B cell (primary cell): ENCODE results near the gene POLR3K. TPM values are rescaled to one million over a fixed set of nuclear protein-coding genes. Genes with fewer than 3 reads are reported as not detected.
A peak's percentile ranks its signal among the peaks of the same experiment; 100 is the strongest.

ENCODE experiments used
- ATAC-seq: fragments of 200-7000 bp; cut with Tn5 transposase; one replicate; pipeline ENCODE4 v1.10.0; 2021; ENCODE audit warnings: low read depth, mild to moderate bottlenecking, moderate number of reproducible peaks, moderate library complexity
- CTCF ChIA-PET: fragments of 350-600 bp; sonication (Branson Sonifier 250); formaldehyde crosslinking; loops from one replicate; lab custom pipeline; 2021; ENCODE audit warnings: antibody characterized with exemption, inconsistent platforms; lab: Charles Lee
- POLR2A ChIA-PET: fragments of 350-600 bp; sonication (Branson Sonifier 250); formaldehyde crosslinking; loops from one replicate; lab custom pipeline; 2021; ENCODE audit warnings: antibody characterized with exemption; lab: Charles Lee
- DNase-seq: peaks from one replicate; pipeline ENCODE4 v3.0.0; 2013
- H2AFZ ChIP-seq: 2 replicates; pipeline ENCODE4 v1.6.1; 2012; ENCODE audit warnings: mild to moderate bottlenecking, low read depth, low read length; ENCODE audit not compliant: insufficient read depth, poor library complexity, severe bottlenecking
- H3K27ac ChIP-seq, 2 donors: 1 replicate in 1 of 2; 2 replicates in 1 of 2; pipeline ENCODE4 v1.5.1; 2012 to 2013; ENCODE audit warnings: low read length in 2 of 2, mild to moderate bottlenecking in 2 of 2, moderate library complexity in 1 of 2
- H3K27me3 ChIP-seq, 4 experiments: fragments of 200-600 bp in 1 of 4; sonication (generic) in 1 of 4; replicated peaks in 1 of 4; 1 replicate in 2 of 4; 2 replicates in 2 of 4; pipeline versions ENCODE4 v1.6.1 to v1.7.0; 2013 to 2016; ENCODE audit warnings: low read length in 3 of 4, mild to moderate bottlenecking in 2 of 4, mixed read lengths in 1 of 4, moderate library complexity in 1 of 4; ENCODE audit not compliant: insufficient read depth in 4 of 4, control insufficient read depth in 3 of 4; ENCODE audit errors: control extremely low read depth in 1 of 4
- H3K36me3 ChIP-seq, 2 experiments: replicated peaks in 1 of 2; 1 replicate in 1 of 2; 2 replicates in 1 of 2; pipeline versions ENCODE4 v1.6.1 to v1.7.1; 2013; ENCODE audit warnings: low read length in 1 of 2; ENCODE audit not compliant: insufficient read depth in 2 of 2, control insufficient read depth in 1 of 2; ENCODE audit errors: control extremely low read depth in 1 of 2, extremely low read depth in 1 of 2
- H3K4me1 ChIP-seq, 2 donors: fragments of 200-600 bp in 1 of 2; sonication (generic) in 1 of 2; 1 replicate in 1 of 2; 2 replicates in 1 of 2; pipeline versions ENCODE4 v1.5.1 to v1.6.1; 2013 to 2017; ENCODE audit warnings: low read length in 2 of 2; ENCODE audit not compliant: control insufficient read depth in 2 of 2, insufficient read depth in 2 of 2
- H3K4me2 ChIP-seq: replicated peaks from 2 replicates; pipeline ENCODE3; 2012; ENCODE audit warnings: mild to moderate bottlenecking, low read depth, low read length; ENCODE audit not compliant: poor library complexity, severe bottlenecking
- H3K4me3 ChIP-seq, 5 experiments: fragments of 200-600 bp in 1 of 5; sonication (generic) in 1 of 5; 1 replicate in 3 of 5; 2 replicates in 2 of 5; pipeline versions ENCODE4 v1.5.1 to v1.7.0; 2011 to 2016; ENCODE audit warnings: low read length in 4 of 5, mild to moderate bottlenecking in 4 of 5, low read depth in 2 of 5, control low read depth in 1 of 5, moderate library complexity in 1 of 5; ENCODE audit not compliant: insufficient read depth in 1 of 5; ENCODE audit errors: control extremely low read depth in 1 of 5, extremely low read depth in 1 of 5
- H3K79me2 ChIP-seq: fragments of 200-600 bp; sonication (generic); one replicate; pipeline ENCODE4 v1.6.0; 2016; ENCODE audit warnings: low read length; ENCODE audit not compliant: control insufficient read depth, insufficient read depth
- H3K9ac ChIP-seq: fragments of 200-600 bp; sonication (generic); 2 replicates; pipeline ENCODE4 v1.6.1; 2017; ENCODE audit warnings: mild to moderate bottlenecking, low read length, moderate library complexity
- H3K9me3 ChIP-seq, 3 donors: one replicate each; pipeline versions ENCODE4 v1.6.1 to v1.7.1; 2013; ENCODE audit warnings: low read length in 2 of 3; ENCODE audit not compliant: control insufficient read depth in 2 of 3, insufficient read depth in 1 of 3; ENCODE audit errors: control extremely low read depth in 1 of 3
- H4K20me1 ChIP-seq: 2 replicates; pipeline ENCODE4 v1.6.0; 2012; ENCODE audit warnings: mild to moderate bottlenecking, low read length; ENCODE audit not compliant: insufficient read depth, control insufficient read depth, poor library complexity, severe bottlenecking
- H3K27ac Mint-ChIP-seq: one replicate; pipeline ENCODE4 v1.8.0; 2021; ENCODE audit warnings: mixed read lengths
- H3K27me3 Mint-ChIP-seq: one replicate; pipeline ENCODE4 v1.8.0; 2021; ENCODE audit warnings: mixed read lengths
- H3K4me1 Mint-ChIP-seq: one replicate; pipeline ENCODE4 v1.8.0; 2021; ENCODE audit warnings: mixed read lengths
- H3K4me3 Mint-ChIP-seq: one replicate; pipeline ENCODE4 v1.8.0; 2021; ENCODE audit warnings: mixed read lengths
- H3K9me3 Mint-ChIP-seq: one replicate; pipeline ENCODE4 v1.8.0; 2022; ENCODE audit warnings: mixed read lengths; ENCODE audit not compliant: insufficient read depth
- CTCF ChIP-seq: fragments of 200-600 bp; IDR thresholded peaks from one replicate; pipeline ENCODE4 v1.8.0; 2022; ENCODE audit warnings: antibody characterized with exemption, mild to moderate bottlenecking
- EZH2 ChIP-seq: IDR thresholded peaks from 2 replicates; pipeline ENCODE4 v1.6.1; 2012; ENCODE audit warnings: borderline replicate concordance, low read depth, mild to moderate bottlenecking, moderate library complexity, low read length; ENCODE audit not compliant: insufficient read depth, poor library complexity, severe bottlenecking
- WGBS: methylation state at CpG from one replicate; pipeline ENCODE4 v1.1.5; 2013; ENCODE audit warnings: missing lambda C conversion rate; ENCODE audit not compliant: insufficient coverage; 5-methylcytosine and 5-hydroxymethylcytosine counted together
- intact Hi-C: fragments of 100-400 bp; cut with micrococcal nuclease; formaldehyde crosslinking; loops from one replicate; pipeline ENCODE4 v1.10.0; 2022
- polyA plus RNA-seq: library from polyadenylated mRNA; depleted of rRNA; stranded (reverse); fragments of >200 nt; gene quantifications from 2 replicates; pipeline ENCODE4 v1.2.3, GENCODE V29; 2012
- total RNA-seq, 2 donors: library from RNA; stranded (reverse); fragments of 120-200 nt in 1 of 2; gene quantifications; 1 replicate in 1 of 2; 2 replicates in 1 of 2; pipeline versions ENCODE4 v1.2.3 to v1.2.4, GENCODE V29; 2013 to 2022

The POLR3K gene
- total and polyA plus RNA-seq, 2 donors (not counting 1 experiment from before 2014, with no cell fraction given), result 26.3 to 34.9 TPM

- Histone ChIP-seq H3K9me3 (no peaks in the 10 kb centered on the region), H4K20me1 (no peaks in the 10 kb centered on the region), H3K36me3 (peaks cover 0 to 16% of the 10 kb centered on the region in 2 experiments), H3K4me1 (peaks cover 25 to 29% of the 10 kb centered on the region in 2 donors), H2AFZ (peak overlapping the region; percentile 87), H3K4me2 (peak overlapping the region; percentile 87), H3K79me2 (peaks cover 34% of the 10 kb centered on the region), H3K27ac (peak overlapping the region in 1 of 2 donors; percentile 75), H3K9ac (peak overlapping the region; percentile 83), H3K27me3 (peaks cover 0 to 10% (median 2%) of the 10 kb centered on the region in 4 experiments), H3K4me3 (peak overlapping the region; percentile 24 to 82 (median 75))
- ATAC-seq (peak; percentile 12), DNase-seq (no peak)
- peaks cover 28% of the 10 kb centered on the region for H3K4me1 Mint-ChIP-seq
- peak overlapping the region; percentile 86 for H3K27ac Mint-ChIP-seq
- ChIA-PET CTCF (interaction anchor here (1.2 to 3.3 kb wide), 3 partner anchors 13 to 28 kb away, joined by 3 to 23 read pairs (median 8); no protein-coding TSS in a partner anchor), POLR2A (interaction anchor here (0.7 to 1.0 kb wide), 2 partner anchors 13 to 25 kb away, joined by 3 read pairs; partner anchors contain the start of genes POLR3K and SNRNP25)
- H3K4me3 Mint-ChIP-seq, result peak overlapping the region; percentile 90
- intact Hi-C loops, result loop anchor here (1.0 kb wide), 2 partner anchors 13 to 19 kb away; no protein-coding TSS in a partner anchor
- TF ChIP-seq EZH2 (no peak), CTCF (no peak)
- peaks cover 7% of the 10 kb centered on the region for H3K27me3 Mint-ChIP-seq
- H3K9me3 Mint-ChIP-seq, result no peaks in the 10 kb centered on the region
- WGBS, result 11% methylated on average over 35 of the region's 36 CpGs
Measured at GRCh38 chr16:78444-79150, 25.2 kb upstream of the POLR3K start.
